NCI-H748 (cell line): Measurements from ENCODE around the gene MEF2A.

Experiments used
- DNase-seq: peaks from one replicate; lab custom pipeline; 2025; ENCODE audit not compliant: unreplicated experiment; lab: John Stamatoyannopoulos, UW

MEF2A gene

DNA sequence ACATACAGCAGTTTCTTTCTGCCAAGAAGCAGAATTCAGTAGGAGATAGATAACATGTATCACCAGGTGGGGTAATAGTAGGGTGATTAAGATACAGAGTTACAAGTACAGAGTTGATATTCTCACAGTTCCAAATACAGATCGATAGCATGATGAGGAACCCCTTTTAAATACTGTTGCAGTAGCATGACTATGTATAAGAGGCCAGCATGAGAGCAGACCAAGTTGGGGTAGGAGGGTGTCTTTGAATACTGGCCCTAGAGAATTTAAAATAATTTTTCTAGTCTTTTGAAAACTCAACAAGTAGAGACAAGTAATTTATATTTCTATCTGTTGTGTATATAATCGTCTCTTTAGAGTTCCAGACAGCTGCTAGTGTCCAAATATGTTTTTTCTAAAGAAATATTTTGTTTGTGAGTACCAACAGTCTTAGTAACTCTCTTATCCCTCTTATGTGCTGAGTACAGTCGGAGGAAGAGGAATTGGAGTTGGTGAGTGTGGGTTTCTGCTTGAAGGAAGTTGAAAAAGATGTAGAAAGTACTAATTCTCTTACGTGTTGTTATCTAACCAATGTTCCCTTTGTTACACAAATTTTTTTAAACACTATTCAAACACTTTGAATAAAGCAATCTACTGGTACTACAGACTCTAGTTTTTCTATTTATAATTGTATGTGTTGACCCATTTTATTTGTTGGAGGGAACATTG, 137.3 kb downstream of the MEF2A start:
- no peak for DNase-seq

DNA sequence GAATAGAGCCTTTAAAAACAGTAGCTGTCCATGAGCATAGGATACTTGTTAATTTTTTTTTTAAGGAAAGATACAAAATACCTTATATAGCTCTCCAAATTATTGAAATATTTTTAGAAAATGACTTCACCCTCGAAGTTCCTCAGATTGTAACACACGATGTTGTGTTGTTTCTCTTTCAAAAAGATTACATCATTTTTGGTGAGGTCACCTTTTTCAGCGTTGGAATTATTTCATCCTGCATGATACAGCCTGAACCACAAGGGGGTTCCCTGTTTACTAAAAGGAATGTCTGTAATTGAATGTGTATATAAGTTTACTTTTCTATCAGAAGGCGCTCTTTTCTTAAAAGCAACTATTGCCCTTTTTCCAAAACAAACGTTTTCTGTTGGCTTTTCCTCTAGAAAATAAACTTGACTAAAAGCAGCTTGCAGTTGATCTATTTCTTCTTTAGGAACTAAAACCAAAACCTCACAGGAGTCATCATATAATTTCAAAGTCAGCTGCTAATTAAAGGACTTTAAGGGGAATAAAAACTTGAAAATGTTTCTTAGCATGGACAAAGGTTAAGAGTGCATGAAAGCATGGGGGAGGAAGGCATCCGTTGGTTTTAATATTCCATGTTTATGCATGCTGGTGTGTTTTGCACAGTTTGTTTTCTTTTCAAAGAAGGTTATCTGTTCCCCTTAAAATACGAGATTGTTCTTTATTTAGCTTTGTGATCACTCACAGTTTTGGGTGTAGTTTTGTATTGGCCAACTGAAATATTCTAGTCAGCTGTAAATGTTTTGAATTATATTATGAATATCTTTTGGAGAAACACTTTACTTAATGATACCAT, 138.0 kb downstream of the MEF2A start:
- DNase-seq = peak; percentile 33

DNA sequence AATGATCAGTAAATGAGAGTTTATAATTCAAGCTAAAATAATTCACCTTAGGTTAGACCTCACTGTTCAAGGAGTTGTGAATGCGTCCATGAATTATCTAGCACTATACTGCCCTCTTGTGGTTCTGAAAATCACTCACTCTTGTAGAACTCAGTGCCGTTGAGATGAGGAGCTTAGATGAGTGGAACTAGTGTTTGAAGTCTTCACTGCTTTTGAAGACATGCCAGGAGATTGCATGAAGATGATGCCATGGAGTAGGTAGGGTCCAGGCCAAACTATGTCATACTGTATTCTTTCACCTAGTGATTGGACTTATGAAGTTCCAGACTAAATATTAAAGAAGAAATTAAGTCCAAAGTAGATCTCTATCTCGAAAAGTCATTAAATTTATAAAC, 138.7 kb downstream of the MEF2A start:
- DNase-seq = peak; percentile 69

DNA sequence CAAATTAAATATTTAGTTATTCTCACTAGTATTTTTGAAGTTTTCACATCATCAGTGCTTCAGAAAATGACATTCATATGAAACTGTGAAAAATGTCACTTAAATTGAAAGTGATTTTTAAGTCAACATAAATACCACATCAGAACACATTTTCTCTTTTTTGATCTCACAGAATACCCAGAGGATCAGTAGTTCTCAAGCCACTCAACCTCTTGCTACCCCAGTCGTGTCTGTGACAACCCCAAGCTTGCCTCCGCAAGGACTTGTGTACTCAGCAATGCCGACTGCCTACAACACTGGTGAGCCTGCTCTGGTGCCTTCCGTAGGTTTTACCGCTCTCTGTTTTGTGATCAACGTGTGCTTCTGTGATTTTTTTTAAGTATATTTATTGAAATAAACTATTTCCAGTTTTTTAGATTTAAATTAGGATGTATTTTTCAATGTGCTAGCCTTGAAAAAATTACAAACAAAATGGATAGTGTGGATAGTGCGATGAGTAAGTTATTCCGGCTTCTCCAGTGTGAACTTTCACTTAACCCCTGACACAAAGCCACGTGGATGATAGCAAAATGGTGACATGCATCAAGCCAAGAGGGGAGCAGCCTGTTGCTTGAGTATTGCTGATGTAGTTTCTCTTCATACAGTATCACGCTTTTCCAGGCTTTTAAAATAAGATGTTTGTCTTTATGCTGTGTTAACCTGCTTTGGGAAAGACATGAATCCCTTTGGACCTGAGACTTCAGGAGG, 140.9 kb downstream of the MEF2A start:
- no peak for DNase-seq

DNA sequence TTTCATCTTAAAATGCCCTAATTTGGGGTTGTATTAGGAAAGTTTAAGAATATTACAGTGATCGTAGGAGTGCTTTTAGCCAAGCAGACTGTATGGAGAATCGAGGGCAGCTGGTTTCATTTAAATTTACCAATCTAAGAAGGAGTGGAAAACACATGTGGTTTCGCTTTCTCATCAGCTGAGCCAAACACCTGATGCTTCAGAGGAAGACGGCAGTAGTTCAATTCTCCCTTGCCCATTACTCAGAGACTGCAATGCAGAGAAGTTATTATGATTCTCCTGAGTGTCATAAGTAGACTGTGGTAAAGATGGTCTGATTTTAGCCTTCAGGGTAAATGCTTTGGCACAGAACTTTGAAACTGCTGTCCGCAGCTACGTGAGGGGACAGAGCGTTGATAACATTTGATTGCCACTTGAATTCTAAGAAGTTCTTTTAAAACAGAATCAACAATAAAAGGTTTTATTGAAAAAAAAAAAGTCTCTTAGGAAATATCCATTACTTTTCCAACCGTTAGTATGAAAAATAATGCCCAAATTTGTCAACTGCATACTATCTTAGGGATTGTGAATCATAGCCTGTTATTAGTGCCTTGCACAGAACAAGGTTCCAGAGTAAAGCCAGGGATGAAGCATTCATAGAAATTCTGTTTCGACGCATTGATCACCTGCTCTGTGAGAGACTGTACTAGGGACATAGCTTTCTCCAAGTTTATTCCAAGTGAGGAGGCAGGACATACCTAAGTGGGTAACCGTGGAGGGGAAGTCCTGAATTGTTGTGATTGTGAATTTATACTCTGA, 141.9 kb downstream of the MEF2A start:
- DNase-seq = no peak

DNA sequence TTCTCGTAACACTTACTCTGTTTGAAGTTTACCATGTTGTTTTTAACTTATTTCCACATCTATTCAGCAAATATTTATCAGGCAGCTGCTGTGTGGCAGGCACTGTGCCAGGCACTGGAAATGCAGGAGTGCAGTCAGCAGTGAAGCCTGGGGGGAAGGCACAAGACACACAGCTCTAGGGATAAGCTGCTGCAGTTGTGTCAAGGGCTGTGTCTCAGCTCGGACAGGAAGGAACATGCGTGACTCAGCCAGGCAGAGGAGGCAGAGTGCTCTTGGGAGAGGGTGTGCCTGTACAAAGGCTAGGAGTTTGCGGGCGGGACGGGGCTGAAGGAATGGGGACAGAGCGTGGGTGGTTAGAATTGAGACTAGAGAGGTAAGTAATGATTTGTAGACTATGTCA, 142.8 kb downstream of the MEF2A start:
- DNase-seq = no peak

DNA sequence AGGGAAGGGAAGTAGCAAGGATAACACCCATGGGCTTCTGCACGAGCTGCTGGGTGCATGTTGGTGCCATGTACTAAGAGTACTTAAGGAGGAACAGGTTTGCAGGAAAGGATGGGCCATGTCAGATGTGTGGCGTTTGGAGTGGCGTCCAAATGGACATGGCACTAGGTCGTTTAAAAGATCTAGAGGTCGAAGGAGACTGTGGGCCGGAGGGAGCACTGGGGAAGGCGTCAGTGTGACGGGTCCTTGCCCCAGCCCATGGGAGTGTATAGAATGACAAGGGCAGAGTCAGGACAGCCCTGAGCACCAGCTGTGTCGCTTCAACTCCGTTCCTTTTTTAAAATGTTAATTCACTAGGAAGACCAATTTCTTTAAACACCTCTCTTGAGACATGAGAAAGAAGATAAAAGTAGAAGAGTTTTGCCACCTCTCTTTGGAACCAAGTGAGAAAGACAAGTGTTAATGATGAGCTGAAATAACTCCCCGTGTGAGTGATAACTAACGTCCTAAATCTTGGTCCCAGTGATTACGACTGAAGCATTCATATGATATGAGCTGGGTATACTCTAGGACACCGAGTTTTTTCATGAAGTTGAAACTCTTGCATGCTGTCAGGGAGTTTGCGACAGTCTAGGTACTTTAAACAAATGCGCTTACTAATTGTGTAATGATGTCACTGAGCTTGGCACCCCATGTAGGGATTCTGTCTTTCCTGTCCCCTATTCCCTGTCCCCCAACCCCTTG, 143.6 kb downstream of the MEF2A start:
- DNase-seq = no peak

DNA sequence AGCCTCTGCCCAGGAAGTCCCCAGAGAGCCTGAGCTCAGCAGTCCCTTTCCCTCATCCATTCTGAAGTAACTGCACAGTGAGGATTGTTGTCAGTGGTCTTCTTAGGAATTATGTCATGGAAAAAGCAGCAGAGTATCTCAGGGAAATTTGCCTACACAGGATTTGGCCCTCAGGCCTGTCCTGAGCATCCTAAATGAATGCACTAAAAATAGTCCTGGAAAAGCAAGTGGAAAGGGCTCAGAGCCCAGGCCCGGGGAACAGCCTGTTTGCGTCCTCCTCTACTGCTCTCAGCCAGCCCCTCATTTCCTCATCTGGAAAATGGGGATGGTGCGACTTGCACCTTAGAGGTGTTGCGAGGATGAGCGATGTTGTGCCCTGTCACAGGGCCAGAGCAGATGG, 145.8 kb downstream of the MEF2A start:
- no peak for DNase-seq

DNA sequence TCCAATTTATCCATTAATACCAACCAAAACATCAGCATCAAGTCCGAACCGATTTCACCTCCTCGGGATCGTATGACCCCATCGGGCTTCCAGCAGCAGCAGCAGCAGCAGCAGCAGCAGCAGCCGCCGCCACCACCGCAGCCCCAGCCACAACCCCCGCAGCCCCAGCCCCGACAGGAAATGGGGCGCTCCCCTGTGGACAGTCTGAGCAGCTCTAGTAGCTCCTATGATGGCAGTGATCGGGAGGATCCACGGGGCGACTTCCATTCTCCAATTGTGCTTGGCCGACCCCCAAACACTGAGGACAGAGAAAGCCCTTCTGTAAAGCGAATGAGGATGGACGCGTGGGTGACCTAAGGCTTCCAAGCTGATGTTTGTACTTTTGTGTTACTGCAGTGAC, 146.6 kb downstream of the MEF2A start:
- no peak for DNase-seq

DNA sequence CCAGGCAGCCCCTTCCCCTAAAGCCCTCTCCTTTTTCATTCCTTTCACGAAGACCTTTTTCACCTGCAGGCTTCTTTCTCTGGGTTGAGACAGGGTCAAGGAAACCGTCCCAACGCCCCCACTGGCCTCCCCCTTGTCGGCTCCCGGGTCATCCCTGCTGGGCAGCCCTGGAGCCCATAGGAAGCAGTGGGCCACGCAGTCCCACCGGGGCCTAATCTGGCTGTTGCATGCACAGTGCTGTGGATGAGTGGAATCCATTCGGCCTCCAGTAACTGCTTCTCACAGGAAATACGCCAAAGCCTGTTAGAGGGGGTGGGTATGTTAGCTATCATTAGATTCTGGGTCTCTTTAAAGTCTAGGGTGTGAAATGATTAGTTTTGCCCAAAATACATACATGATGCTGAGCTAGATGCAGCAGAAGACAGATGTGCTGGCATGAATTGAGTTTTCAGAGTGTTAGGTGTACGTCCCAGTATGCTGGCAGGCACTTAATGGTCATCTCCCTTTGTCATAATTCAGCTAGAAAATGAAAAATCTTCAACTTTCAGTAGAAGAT, 150.8 kb downstream of the MEF2A start:
- DNase-seq = no peak

DNA sequence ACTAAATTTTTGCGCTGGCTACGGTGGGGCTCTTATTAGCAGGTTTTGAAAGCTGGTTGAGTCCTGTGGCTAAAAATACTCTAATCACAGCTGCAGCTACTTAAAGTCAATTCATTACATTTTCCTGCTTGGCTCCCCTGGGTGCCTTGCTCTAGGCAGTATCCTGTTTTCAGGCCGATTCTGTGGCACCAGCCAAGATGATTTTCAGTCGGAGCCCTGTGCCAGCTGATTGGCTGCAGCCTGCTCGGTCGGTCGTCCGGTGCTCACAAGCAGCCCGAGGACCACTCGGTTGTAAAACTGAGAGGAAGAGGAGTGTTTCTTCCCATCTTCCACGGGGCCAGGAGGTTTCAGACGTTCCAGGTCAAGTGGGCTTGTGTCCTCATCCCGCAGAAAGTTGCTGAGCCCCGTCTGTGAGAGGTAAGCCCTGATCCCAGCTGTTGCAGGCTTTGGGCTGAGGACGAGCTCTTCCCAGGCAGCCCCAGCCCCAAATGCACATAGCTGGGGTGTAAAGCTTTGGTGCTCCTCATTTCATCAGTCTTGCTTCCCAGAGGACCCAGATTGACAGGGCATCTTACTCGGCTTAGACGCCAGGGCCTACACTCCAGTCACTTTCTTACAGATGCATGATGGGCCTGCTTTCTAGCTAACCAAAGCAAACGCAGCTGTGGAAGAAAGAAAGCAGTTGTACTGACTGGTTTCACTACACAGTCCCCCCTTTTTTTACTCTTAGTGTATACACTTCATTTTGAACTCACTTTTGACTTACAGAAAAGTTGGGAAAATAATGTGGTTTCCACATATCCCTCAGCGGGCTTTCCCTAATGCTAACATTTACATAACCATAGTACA, 151.6 kb downstream of the MEF2A start:
- DNase-seq = no peak

DNA sequence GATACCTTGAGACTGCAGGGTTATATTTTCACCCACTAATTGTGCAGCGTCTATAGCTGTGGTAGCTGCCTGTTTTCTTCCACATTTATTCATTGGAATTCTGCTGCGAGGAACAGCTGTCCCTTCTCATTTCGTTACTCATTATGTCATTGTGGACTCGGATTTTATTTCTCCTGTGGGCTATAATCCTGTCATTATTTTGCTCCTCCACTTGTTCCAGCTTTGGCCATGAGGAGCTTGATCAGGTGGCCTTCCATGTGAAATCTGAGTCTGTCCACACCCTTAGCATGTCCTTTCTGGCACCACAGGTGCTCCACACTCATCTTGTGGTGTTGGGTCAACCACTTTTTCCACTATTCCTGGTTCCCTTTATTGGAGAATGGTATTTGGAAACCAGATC, 152.6 kb downstream of the MEF2A start:
- DNase-seq = no peak

DNA sequence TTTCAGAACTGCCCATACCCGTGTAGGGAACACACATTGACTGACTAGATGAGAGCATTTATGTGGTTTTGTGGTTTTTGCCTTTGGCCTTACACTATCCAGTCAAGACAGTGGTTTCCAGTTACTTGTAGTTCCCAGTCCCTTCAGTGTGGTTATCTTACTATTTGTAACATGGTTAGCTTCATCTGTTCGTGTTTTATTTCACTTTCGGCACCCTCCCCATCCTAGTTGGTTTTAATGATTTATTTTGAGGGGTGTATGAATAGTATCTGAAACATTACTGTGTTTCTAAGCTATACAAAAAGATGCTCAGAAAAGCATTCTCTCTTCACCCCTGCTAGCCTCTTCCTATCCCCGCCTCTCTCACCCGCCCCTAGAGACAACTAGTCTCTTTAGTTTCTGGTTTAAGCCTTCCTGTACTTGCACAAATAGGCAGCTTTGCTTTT, 153.3 kb downstream of the MEF2A start:
- DNase-seq = no peak

DNA sequence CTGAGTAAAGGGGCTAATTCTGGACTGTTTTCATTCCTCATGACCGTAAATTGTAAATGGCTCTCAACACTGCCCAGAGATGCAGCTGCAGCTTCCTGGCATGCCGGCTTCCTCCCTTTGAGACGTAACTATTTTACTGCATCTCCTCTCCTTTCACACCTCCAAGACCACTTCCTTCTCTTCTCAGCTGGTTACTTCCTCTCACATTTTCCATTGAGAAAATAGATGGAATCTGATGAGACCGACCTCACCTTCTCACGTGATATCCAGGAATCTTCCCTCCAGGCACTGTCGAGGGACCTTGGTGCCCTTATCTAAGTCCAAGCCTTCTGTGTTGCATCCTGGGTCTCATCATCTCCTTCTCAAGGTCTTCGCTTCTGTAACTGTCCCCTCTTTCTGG, 154.7 kb downstream of the MEF2A start:
- no peak for DNase-seq

DNA sequence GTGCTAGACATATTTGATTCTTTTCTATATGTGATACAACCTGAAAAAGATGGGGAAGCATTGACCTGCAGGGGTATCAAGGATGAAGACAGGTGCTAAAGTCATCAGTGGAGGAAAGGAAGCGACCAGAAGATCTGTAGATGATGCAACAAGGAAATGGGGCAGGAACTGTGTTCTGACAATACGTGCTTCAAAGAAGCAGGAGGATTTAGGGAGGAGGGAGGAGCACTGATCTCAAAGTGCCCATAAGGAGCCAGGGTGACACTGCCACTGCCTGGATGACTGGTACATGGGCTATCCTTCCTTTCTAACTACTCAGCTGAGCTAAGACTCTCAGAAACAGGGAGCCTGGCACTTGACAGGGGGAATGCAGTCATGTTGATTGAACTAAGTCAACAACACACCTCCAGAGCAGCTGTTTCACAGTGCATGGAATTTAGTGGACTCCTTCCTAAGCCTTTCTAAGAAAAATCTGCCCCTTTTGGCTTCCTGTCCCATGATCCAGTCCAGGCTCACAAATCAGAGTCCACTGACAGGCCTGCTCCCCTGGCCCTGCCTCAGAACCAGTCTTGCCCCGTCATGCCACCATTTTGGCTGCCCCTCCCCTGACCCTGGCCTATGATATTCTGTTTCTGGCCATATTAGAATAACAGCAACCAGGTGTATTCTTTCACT, 155.5 kb downstream of the MEF2A start:
- DNase-seq = no peak

DNA sequence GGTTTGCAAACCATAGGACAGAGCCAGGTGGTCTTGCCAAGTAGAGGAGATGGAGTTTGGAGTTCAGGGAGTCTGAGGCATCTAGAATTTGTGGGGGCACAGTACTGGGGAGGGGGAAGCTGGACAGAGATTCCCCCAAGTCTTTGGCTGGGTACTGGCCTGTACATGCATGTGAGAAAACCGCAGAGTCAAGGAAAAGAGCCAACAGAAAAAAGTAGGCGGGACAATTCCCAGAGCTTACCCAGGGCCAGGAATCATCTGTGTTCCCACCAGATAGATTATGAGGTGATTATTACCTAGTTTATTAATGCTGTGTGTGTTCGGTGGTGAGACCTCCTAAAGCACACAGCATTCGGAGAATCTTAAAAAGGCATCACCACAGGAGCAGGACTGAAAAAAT, 156.1 kb downstream of the MEF2A start:
- no peak for DNase-seq

DNA sequence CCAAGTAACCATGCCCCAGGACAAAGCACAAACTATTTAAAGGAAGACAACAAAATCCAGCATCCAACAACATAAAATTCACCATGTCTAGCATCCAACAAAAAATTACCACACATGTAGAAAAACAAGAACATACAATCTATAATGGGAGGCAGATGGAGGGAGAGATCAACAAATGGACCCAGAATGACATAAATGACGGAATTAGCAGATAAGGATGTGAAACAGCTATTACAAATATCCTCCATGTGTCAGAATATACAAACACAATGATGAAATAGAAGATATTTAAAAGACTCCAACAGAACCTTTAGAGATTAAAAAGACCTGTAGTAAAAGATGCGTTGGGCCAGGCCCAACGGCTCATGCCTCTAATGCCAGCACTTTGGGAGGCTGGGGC, 156.6 kb downstream of the MEF2A start:
- DNase-seq = no peak

DNA sequence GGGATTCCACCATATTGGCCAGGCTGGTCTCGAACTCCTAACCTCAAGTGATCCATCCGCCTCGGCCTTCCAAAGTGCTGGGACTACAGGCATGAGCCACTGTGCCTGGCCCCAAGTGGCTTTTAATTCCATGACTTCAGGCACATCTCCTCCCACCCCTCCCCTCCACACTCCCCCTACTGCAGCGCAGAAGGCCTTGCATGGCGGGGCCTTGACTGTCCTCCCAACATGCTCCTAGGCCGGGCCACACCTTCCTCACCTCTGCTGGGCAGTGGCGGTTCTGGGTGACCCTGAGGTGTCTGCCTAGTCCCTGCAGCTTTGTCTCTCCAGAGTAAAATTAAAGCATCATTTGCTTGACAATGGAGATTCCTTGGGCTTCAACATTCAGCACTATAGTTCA, 160.5 kb downstream of the MEF2A start:
- no peak for DNase-seq

DNA sequence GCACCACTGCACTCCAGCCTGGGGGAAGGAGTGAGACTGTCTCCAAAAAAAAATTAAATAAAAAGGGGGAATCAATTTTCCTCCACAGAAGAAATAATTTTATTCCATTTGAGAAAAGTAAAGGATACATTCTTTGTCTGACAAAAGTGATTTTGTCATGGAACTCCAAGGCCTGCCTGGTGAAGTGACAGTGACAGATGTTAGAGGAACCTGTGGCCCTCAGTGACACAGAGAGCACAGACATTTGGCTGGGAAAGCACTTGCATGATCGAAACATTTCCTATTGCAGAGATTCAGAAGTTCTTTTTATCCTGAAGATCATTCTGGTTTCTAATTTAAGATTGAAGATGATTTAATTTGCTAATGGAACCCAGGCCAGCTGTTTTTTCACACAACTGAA, 161.5 kb downstream of the MEF2A start:
- DNase-seq = no peak
